Adrenal gland (tissue), 12 donors: Measurements from ENCODE around the gene CUX1. TPM values are rescaled to one million over a fixed set of nuclear protein-coding genes. Genes with fewer than 3 reads are reported as not detected.

ENCODE experiments used
- DNase-seq, 7 donors: peaks; one replicate each; pipeline ENCODE4 v3.0.0-alpha.2; 2019 to 2020
- H3K27ac ChIP-seq, 5 donors: fragments of 200-600 bp; sonication (generic) in 4 of 5; 1 replicate in 3 of 5; 2 replicates in 2 of 5; pipeline versions ENCODE4 v1.5.1 to v1.8.0; 2016 to 2020; ENCODE audit warnings: mild to moderate bottlenecking in 1 of 5
- H3K27me3 ChIP-seq: fragments of 200-600 bp; 2 replicates; pipeline ENCODE4 v1.8.0; 2021
- H3K36me3 ChIP-seq, 2 donors: fragments of 200-600 bp; replicated peaks in 1 of 2; 1 replicate in 1 of 2; 2 replicates in 1 of 2; pipeline versions ENCODE4 v1.5.1 to v1.8.0; 2018 to 2022
- H3K4me1 ChIP-seq, 2 donors: fragments of 200-600 bp; replicated peaks in 1 of 2; 1 replicate in 1 of 2; 2 replicates in 1 of 2; pipeline versions ENCODE4 v1.5.1 to v1.8.0; 2018 to 2021
- H3K4me3 ChIP-seq, 4 donors: fragments of 200-600 bp; sonication (generic) in 3 of 4; one replicate each; pipeline ENCODE4 v1.5.1; 2016 to 2018
- H3K9me3 ChIP-seq, 3 donors: fragments of 200-600 bp; sonication (generic) in 1 of 3; replicated peaks in 1 of 3; 1 replicate in 2 of 3; 2 replicates in 1 of 3; pipeline versions ENCODE4 v1.5.1 to v1.8.0; 2016 to 2021
- POLR2A ChIP-seq, 2 donors: fragments of 450-650 bp; IDR thresholded peaks; one replicate each; pipeline ENCODE4 v1.6.1; 2017; ENCODE audit warnings: antibody characterized with exemption in 2 of 2, mild to moderate bottlenecking in 2 of 2, moderate library complexity in 1 of 2
- WGBS, 4 donors: extraction: QIAGEN DNeasy Blood & Tissue Kit in 2 of 4; methylation state at CpG; one replicate each; pipeline versions ENCODE4 v1.1.5 to v1.1.7; 2013 to 2017; 5-methylcytosine and 5-hydroxymethylcytosine counted together
- intact Hi-C, 2 donors: fragments of 100-400 bp; cut with DNase I; formaldehyde crosslinking; loops; one replicate each; pipeline versions ENCODE4 v1.14.1 to v1.15.0; 2022 to 2023
- polyA plus RNA-seq, 3 donors: library from polyadenylated mRNA; stranded (reverse); fragments of 200-250 nt in 2 of 3; fragments of 350-450 nt in 1 of 3; fragmentation: Illumina TruSeq in 1 of 3; extraction: RNeasy Lipid Tissue Mini Kit (QIAGEN cat#74804) in 1 of 3; gene quantifications; one replicate each; pipeline ENCODE4 v1.2.3, GENCODE V29; 2013 to 2014
- total RNA-seq, 9 donors: library from RNA; depleted of rRNA in 4 of 9; stranded (reverse); fragments of >200 nt in 4 of 9; fragments of 120-200 nt in 1 of 9; fragmentation: NEBNext Ultra II Directional in 1 of 9; extraction: Animal tissue kit (Norgen Biotek cat#: 25700) in 1 of 9; gene quantifications; one replicate each; pipeline versions ENCODE4 v1.1.0 to v1.2.4, GENCODE V29; 2013 to 2023
- TF ChIP-seq, protein P1 (sequence below), 6 experiments: fragments of 450-650 bp in 4 of 6; fragments of 200-600 bp in 2 of 6; sonication (generic) in 1 of 6; IDR thresholded peaks; 1 replicate in 5 of 6; 2 replicates in 1 of 6; pipeline versions ENCODE4 v1.5.1 to v1.8.0; 2016 to 2021; ENCODE audit warnings: antibody characterized with exemption in 6 of 6, mild to moderate bottlenecking in 2 of 6, moderate library complexity in 1 of 6
- donor health status: healthy with polysubstance abuse.
- donor health status: Bipolar disorder and iron deficiency.
- donor health status: DM: yes; HTN: yes; CAD: no.
- donor health status: DM: no; HTN: no; CAD: no.
- donor health status: DM: no; HTN: no; CAD: no.
- donor health status: DM: yes; HTN: yes; CAD: no.

CUX1 gene
- total and polyA plus RNA-seq, 12 donors, result 17.2 to 72.6 (median 58.3) TPM

DNA sequence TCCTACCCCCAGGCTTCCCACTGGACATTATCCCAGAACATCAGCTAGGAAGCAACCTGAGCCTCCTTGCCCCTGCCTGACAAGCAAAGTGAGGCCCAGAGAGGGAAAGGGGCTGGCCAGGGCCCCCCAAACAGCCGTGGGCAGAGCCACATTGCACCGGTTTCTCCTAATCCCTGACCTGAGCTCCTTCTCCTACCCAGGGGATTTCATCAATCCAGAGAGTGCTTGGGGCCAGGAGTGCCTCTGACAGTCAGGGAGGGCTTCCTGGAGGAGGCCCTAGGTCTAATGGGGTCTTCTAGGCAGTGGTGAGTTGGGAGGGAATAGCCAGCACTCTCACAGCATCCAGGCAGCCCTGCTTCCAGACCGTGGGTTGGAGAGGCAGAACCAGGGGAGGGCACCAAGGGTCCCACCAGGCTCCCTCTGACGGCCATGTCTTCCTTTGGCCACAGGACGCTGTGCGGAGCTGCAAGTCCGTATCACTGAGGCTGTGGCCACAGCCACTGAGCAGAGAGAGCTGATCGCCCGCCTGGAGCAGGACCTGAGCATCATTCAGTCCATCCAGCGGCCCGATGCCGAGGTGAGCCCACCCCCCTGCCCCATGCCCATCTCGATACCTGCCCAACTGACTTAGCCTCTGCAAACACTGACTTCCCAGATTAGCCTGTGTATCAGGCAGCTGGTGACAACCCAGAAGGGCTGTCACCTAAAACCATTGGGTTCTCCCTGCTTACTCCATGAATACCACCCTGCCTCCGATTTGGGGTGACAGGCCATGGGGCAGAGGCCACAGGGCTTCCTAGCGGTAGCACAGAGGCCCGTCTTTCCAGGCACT lies 455.7 kb downstream of the CUX1 start:
- H3K4me3 ChIP-seq, result no peak overlapping the region
- peaks cover 0 to 4% of the 10 kb centered on the region in 2 donors for H3K4me1 ChIP-seq
- no peak overlapping the region for H3K27ac ChIP-seq
- intact Hi-C loops, result loop anchor here (2.0 to 10.0 kb wide), 5 partner anchors 586 to 731 kb away; no protein-coding TSS in a partner anchor
- H3K27me3 ChIP-seq, result no peaks in the 10 kb centered on the region
- H3K36me3 ChIP-seq, result no peaks in the 10 kb centered on the region
- DNase-seq, result no peak
- TF ChIP-seq, protein P1, sequence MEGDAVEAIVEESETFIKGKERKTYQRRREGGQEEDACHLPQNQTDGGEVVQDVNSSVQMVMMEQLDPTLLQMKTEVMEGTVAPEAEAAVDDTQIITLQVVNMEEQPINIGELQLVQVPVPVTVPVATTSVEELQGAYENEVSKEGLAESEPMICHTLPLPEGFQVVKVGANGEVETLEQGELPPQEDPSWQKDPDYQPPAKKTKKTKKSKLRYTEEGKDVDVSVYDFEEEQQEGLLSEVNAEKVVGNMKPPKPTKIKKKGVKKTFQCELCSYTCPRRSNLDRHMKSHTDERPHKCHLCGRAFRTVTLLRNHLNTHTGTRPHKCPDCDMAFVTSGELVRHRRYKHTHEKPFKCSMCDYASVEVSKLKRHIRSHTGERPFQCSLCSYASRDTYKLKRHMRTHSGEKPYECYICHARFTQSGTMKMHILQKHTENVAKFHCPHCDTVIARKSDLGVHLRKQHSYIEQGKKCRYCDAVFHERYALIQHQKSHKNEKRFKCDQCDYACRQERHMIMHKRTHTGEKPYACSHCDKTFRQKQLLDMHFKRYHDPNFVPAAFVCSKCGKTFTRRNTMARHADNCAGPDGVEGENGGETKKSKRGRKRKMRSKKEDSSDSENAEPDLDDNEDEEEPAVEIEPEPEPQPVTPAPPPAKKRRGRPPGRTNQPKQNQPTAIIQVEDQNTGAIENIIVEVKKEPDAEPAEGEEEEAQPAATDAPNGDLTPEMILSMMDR (IDR thresholded peaks at IDR 0.05), result no peak
- no peak for TF ChIP-seq POLR2A (IDR thresholded peaks at IDR 0.05)
- no peaks in the 10 kb centered on the region for H3K9me3 ChIP-seq
- WGBS, 4 donors, result 72 to 79% (median 78%) methylated on average over 4 to 16 of the region's 16 CpGs

- H3K9me3 ChIP-seq, result no peaks in the 10 kb centered on the region
- 77 to 90% (median 82%) methylated on average over 15 to 23 of the region's 23 CpGs for WGBS, 4 donors
- H3K4me3 ChIP-seq, result no peak overlapping the region
- no peaks in the 10 kb centered on the region for H3K27me3 ChIP-seq
- TF ChIP-seq, protein P1 (IDR thresholded peaks at IDR 0.05), result no peak
- no peak for TF ChIP-seq POLR2A (IDR thresholded peaks at IDR 0.05)
- no peak overlapping the region for H3K27ac ChIP-seq
- intact Hi-C loops, result loop anchor here (2.0 to 10.0 kb wide), 5 partner anchors 587 to 732 kb away; no protein-coding TSS in a partner anchor
- DNase-seq, result peak in 1 of 7 donors; percentile 51
- peaks cover 0 to 4% of the 10 kb centered on the region in 2 donors for H3K4me1 ChIP-seq
- H3K36me3 ChIP-seq, result no peaks in the 10 kb centered on the region
Measured at GRCh38 chr7:102273749-102274712, 456.6 kb downstream of the CUX1 start.

DNA sequence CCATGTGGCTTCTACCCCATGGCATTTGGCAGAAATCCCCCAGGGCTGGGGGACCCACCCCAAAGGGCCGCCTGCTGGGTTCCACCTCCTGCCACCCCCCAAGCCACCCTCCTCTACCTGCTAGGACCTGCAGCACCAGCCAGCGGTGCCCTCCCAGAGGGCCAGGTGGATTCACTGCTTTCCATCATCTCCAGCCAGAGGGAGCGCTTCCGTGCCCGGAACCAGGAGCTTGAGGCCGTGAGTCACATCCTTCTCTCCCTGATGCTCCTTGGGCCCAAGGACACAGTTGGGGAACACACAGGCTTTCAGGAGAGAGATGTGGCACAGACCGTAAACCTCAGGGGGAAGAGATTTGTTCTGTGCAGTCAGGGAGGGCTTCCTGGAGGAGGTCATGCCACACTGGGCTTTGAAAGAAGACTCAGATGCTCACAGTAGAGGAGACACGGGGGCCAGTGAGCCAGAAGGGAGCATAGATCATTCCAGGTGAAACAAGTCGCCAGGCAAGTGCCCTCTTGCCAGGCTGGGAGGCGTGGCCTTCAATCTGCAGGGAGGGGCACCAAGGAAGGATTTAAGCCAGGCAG lies 457.8 kb downstream of the CUX1 start:
- WGBS, 4 donors, result 78 to 92% (median 87%) methylated on average over 9 to 10 of the region's 10 CpGs
- Histone ChIP-seq H3K27me3 (no peaks in the 10 kb centered on the region), H3K36me3 (no peaks in the 10 kb centered on the region), H3K9me3 (no peaks in the 10 kb centered on the region), H3K4me3 (no peak overlapping the region), H3K27ac (no peak overlapping the region), H3K4me1 (peaks cover 0 to 9% of the 10 kb centered on the region in 2 donors)
- TF ChIP-seq POLR2A (IDR thresholded peaks at IDR 0.05), result no peak
- TF ChIP-seq, protein P1 (IDR thresholded peaks at IDR 0.05), result no peak
- DNase-seq, result no peak
- intact Hi-C loops, result loop anchor here in 1 of 2 donors (10.0 kb wide), 1 partner anchor 590 kb away; no protein-coding TSS in a partner anchor
